Measurements from ENCODE around the gene LMTK2.

DNA sequence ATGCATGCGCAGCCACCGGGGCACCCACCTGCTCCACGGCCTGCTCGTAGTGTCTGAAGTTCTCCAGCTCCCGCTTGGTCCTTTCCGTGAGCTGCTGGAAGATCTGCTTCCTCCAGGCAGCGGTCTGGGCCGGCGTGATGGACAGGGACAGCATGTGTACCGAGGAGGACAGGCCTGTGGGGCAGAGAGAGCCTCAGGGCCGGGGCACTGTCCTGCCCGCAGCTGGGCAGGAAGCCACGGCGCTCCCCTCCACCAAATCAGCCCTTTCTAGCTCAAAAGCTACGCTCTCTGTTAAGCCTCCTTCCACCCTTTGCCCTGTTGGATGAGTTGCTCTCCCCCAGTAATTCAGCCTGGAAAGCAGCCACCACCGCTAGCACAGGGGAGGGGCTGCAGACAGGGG is 126.1 kb downstream of the LMTK2 start:
- TF ChIP-seq, protein P1, sequence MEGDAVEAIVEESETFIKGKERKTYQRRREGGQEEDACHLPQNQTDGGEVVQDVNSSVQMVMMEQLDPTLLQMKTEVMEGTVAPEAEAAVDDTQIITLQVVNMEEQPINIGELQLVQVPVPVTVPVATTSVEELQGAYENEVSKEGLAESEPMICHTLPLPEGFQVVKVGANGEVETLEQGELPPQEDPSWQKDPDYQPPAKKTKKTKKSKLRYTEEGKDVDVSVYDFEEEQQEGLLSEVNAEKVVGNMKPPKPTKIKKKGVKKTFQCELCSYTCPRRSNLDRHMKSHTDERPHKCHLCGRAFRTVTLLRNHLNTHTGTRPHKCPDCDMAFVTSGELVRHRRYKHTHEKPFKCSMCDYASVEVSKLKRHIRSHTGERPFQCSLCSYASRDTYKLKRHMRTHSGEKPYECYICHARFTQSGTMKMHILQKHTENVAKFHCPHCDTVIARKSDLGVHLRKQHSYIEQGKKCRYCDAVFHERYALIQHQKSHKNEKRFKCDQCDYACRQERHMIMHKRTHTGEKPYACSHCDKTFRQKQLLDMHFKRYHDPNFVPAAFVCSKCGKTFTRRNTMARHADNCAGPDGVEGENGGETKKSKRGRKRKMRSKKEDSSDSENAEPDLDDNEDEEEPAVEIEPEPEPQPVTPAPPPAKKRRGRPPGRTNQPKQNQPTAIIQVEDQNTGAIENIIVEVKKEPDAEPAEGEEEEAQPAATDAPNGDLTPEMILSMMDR (conservative IDR thresholded peaks at IDR 0.05) = no peak
- no peak for TF ChIP-seq EZH2 (IDR thresholded peaks at IDR 0.05; ENCODE audit: low read depth)

All from PC-9 (cell line).